H1 (cell line): Measurements from ENCODE around the gene PDXDC1. TPM values are rescaled to one million over a fixed set of nuclear protein-coding genes. Genes with fewer than 3 reads are reported as not detected.
"Not testable (repeated sequence)": the region's sequence is repeated elsewhere in the genome, so short reads cannot be mapped to it uniquely, and the experiment has no call there.

Experiments used
- CTCF ChIA-PET: fragments of 300-600 bp; sonication (Branson Sonifier 250); formaldehyde crosslinking; loops from one replicate; lab custom pipeline; 2021; ENCODE audit not compliant: partially characterized antibody; lab: Charles Lee
- POLR2A ChIA-PET: fragments of 300-600 bp; sonication (Branson Sonifier 250); formaldehyde crosslinking; loops from one replicate; lab custom pipeline; 2021; ENCODE audit warnings: inconsistent platforms; ENCODE audit not compliant: partially characterized antibody; lab: Charles Lee
- DNase-seq, 2 experiments: peaks; one replicate each; pipeline versions ENCODE4 v3.0.0 to v3.0.0-alpha.2; 2010 to 2022; ENCODE audit warnings: low spot score in 2 of 2, low read depth in 1 of 2, mixed read lengths in 1 of 2
- FAIRE-seq: peaks from 2 replicates; lab custom pipeline; 2011; peaks lifted over from hg19 to GRCh38; lab: Jason Lieb, UNC
- H2AFZ ChIP-seq: 2 replicates; pipeline ENCODE4 v1.8.1; 2012; ENCODE audit warnings: low read length, inconsistent platforms
- H2AK5ac ChIP-seq: 2 replicates; pipeline ENCODE4 v1.6.1; 2013; ENCODE audit warnings: low read depth, low read length
- H2BK120ac ChIP-seq: replicated peaks from 2 replicates; pipeline ENCODE3; 2013; ENCODE audit warnings: low read depth, low read length, inconsistent platforms
- H2BK12ac ChIP-seq: 2 replicates; pipeline ENCODE4 v1.6.1; 2013; ENCODE audit warnings: low read depth, low read length
- H2BK15ac ChIP-seq: 2 replicates; pipeline ENCODE4 v1.6.1; 2013; ENCODE audit warnings: low read length
- H2BK20ac ChIP-seq: 2 replicates; pipeline ENCODE4 v1.6.1; 2013; ENCODE audit warnings: low read length
- H2BK5ac ChIP-seq: 2 replicates; pipeline ENCODE4 v1.6.1; 2013; ENCODE audit warnings: low read depth, low read length
- H3K14ac ChIP-seq: 2 replicates; pipeline ENCODE4 v1.6.1; 2013; ENCODE audit warnings: inconsistent platforms; ENCODE audit not compliant: insufficient read length
- H3K18ac ChIP-seq: 2 replicates; pipeline ENCODE4 v1.6.1; 2013; ENCODE audit warnings: low read length; ENCODE audit errors: extremely low read depth
- H3K23ac ChIP-seq: 2 replicates; pipeline ENCODE4 v1.6.1; 2013; ENCODE audit warnings: inconsistent platforms; ENCODE audit not compliant: insufficient read length
- H3K23me2 ChIP-seq: 2 replicates; pipeline ENCODE4 v1.6.1; 2013; ENCODE audit warnings: low read depth, low read length
- H3K27ac ChIP-seq: 2 replicates; pipeline ENCODE4 v1.6.1; 2011; ENCODE audit warnings: low read depth, low read length, inconsistent platforms
- H3K27me3 ChIP-seq, 4 experiments: replicated peaks in 1 of 4; 1 replicate in 1 of 4; 2 replicates in 3 of 4; pipeline versions ENCODE4 v1.6.1 to v1.8.1; 2011 to 2013; ENCODE audit warnings: low read length in 3 of 4, mild to moderate bottlenecking in 3 of 4, inconsistent platforms in 2 of 4, mixed read lengths in 2 of 4, moderate library complexity in 1 of 4; ENCODE audit not compliant: control insufficient read depth in 3 of 4, insufficient read depth in 3 of 4; ENCODE audit errors: extremely low read depth in 1 of 4
- H3K36me3 ChIP-seq, 4 experiments: 2 replicates each; pipeline versions ENCODE4 v1.6.1 to v1.8.1; 2011 to 2013; ENCODE audit warnings: mild to moderate bottlenecking in 4 of 4, low read length in 3 of 4, moderate library complexity in 2 of 4, control low read depth in 1 of 4, inconsistent platforms in 1 of 4; ENCODE audit not compliant: insufficient read depth in 4 of 4, control insufficient read depth in 2 of 4
- H3K4ac ChIP-seq: replicated peaks from 2 replicates; pipeline ENCODE3; 2013; ENCODE audit warnings: low read length, low read depth, mixed read lengths, inconsistent platforms; ENCODE audit not compliant: insufficient read length
- H3K4me1 ChIP-seq, 4 experiments: replicated peaks in 1 of 4; 1 replicate in 1 of 4; 2 replicates in 3 of 4; pipeline versions ENCODE4 v1.6.1 to v1.8.1; 2011 to 2013; ENCODE audit warnings: low read length in 3 of 4, inconsistent platforms in 2 of 4, mixed read lengths in 1 of 4; ENCODE audit not compliant: insufficient read depth in 4 of 4, control insufficient read depth in 3 of 4
- H3K4me2 ChIP-seq, 2 experiments: 2 replicates each; pipeline versions ENCODE4 v1.6.1 to v1.8.1; 2011 to 2013; ENCODE audit warnings: low read depth in 2 of 2, low read length in 2 of 2, control low read depth in 1 of 2, inconsistent platforms in 1 of 2, mild to moderate bottlenecking in 1 of 2; ENCODE audit not compliant: insufficient read depth in 1 of 2
- H3K4me3 ChIP-seq, 4 experiments: fragments of 200-600, 300-600 bp in 1 of 4; sonication (generic), shearing (Covaris generic), sonication (Bioruptor Twin) in 1 of 4; 2 replicates each; pipeline versions ENCODE4 v1.5.1 to v1.8.1; 2011 to 2016; ENCODE audit warnings: low read length in 4 of 4, low read depth in 3 of 4, control low read depth in 2 of 4, inconsistent platforms in 2 of 4, mild to moderate bottlenecking in 2 of 4, mixed read lengths in 1 of 4, moderate library complexity in 1 of 4; ENCODE audit not compliant: insufficient read depth in 2 of 4; ENCODE audit errors: extremely low read depth in 1 of 4
- H3K56ac ChIP-seq: replicated peaks from 2 replicates; pipeline ENCODE3; 2013; ENCODE audit warnings: low read depth, mild to moderate bottlenecking, mixed read lengths, low read length, inconsistent platforms; ENCODE audit not compliant: insufficient read length
- H3K79me1 ChIP-seq: 2 replicates; pipeline ENCODE4 v1.6.1; 2013; ENCODE audit warnings: low read depth, low read length, control low read depth
- H3K79me2 ChIP-seq, 2 experiments: 2 replicates each; pipeline versions ENCODE4 v1.6.1 to v1.8.1; 2012 to 2013; ENCODE audit warnings: low read length in 2 of 2, mild to moderate bottlenecking in 2 of 2, inconsistent platforms in 1 of 2; ENCODE audit not compliant: insufficient read depth in 2 of 2, control insufficient read depth in 1 of 2
- H3K9ac ChIP-seq, 4 experiments: replicated peaks in 1 of 4; 1 replicate in 1 of 4; 2 replicates in 3 of 4; pipeline versions ENCODE4 v1.6.1 to v1.8.1; 2011 to 2013; ENCODE audit warnings: low read depth in 3 of 4, low read length in 3 of 4, control low read depth in 2 of 4, mild to moderate bottlenecking in 2 of 4, moderate library complexity in 2 of 4, inconsistent platforms in 1 of 4; ENCODE audit errors: extremely low read depth in 1 of 4
- H3K9me3 ChIP-seq, 2 experiments: 2 replicates each; pipeline versions ENCODE4 v1.6.1 to v1.8.1; 2012 to 2013; ENCODE audit warnings: mild to moderate bottlenecking in 2 of 2, moderate library complexity in 2 of 2, control low read depth in 1 of 2, inconsistent platforms in 1 of 2, low read depth in 1 of 2, low read length in 1 of 2, mixed read lengths in 1 of 2; ENCODE audit not compliant: insufficient read depth in 2 of 2
- H4K20me1 ChIP-seq, 2 experiments: replicated peaks in 1 of 2; 2 replicates each; pipeline versions ENCODE3 to v1.8.1; 2011 to 2013; ENCODE audit warnings: inconsistent platforms in 2 of 2, low read length in 2 of 2, mild to moderate bottlenecking in 1 of 2; ENCODE audit not compliant: insufficient read depth in 2 of 2, control insufficient read depth in 1 of 2
- H4K5ac ChIP-seq: 2 replicates; pipeline ENCODE4 v1.6.1; 2013; ENCODE audit warnings: low read length, low read depth, mixed read lengths, inconsistent platforms; ENCODE audit not compliant: insufficient read length
- H4K8ac ChIP-seq: 2 replicates; pipeline ENCODE4 v1.8.0; 2013; ENCODE audit warnings: mild to moderate bottlenecking, moderate library complexity, low read length, inconsistent platforms; ENCODE audit not compliant: insufficient read depth; ENCODE audit errors: extremely low read depth
- H4K91ac ChIP-seq: replicated peaks from 2 replicates; pipeline ENCODE3; 2013; ENCODE audit warnings: low read length, mixed read lengths, inconsistent platforms; ENCODE audit not compliant: insufficient read length
- WGBS, 2 experiments: shearing (Covaris generic) in 1 of 2; methylation state at CpG; one replicate each; pipeline versions ENCODE4 v1.1.6 to v1.1.7; 2013 to 2015; ENCODE audit warnings: low lambda C conversion rate in 2 of 2, mixed read lengths in 2 of 2, inconsistent platforms in 1 of 2, low coverage in 1 of 2, missing lambda C conversion rate in 1 of 2; ENCODE audit not compliant: insufficient replicate concordance in 2 of 2, insufficient coverage in 1 of 2, insufficient read length in 1 of 2; ENCODE audit errors: extremely low coverage in 1 of 2, missing lambda C conversion rate in 1 of 2; 5-methylcytosine and 5-hydroxymethylcytosine counted together
- polyA plus RNA-seq, 7 experiments: library from polyadenylated mRNA; depleted of rRNA in 3 of 7; stranded (reverse) in 5 of 7; unstranded in 2 of 7; fragments of >200 nt in 5 of 7; fragments of 200-250 nt in 2 of 7; gene quantifications; 1 replicate in 5 of 7; 2 replicates in 1 of 7; 4 replicates in 1 of 7; pipeline versions ENCODE4 v1.2.1 to v1.2.3, GENCODE V29; 2011 to 2013; ENCODE audit warnings: missing spikeins in 2 of 7, mixed read lengths in 2 of 7
- total RNA-seq: library from RNA; stranded (reverse); fragmentation: NEBNext Ultra II Directional; extraction: Animal tissue kit (Norgen Biotek cat#: 25700); gene quantifications from 2 replicates; pipeline ENCODE4 v1.2.1, GENCODE V29; 2021

Gene PDXDC1
- total and polyA plus RNA-seq, 2 of the 8 experiments (the other 6 are each of a cell fraction or from before 2014, with no cell fraction given): 56.6 to 118 TPM

DNA sequence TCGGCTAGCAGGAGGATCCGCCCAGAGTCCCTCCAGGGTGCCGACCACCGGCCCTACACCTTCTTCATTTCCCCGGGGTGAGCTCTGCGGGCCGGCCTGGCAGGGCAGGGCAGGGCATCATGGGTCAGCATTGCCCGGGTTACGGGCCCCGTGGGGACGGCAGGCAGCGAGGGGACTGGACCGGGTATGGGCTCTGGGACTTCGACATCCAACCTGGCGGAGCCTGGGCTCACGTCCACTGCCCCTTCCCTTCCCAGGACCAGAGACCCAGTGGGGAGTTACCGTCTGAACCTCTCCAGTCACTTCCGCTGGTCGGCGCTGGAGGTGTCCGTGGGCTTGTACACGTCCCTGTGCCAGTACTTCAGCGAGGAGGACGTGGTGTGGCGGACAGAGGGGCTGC is 44.6 kb upstream of the PDXDC1 start:
- H3K23me2 ChIP-seq, H4K8ac ChIP-seq, H3K79me2 ChIP-seq, H2BK12ac ChIP-seq, H4K20me1 ChIP-seq, H2BK15ac ChIP-seq, H3K4me3 ChIP-seq, H3K27ac ChIP-seq, H3K4me2 ChIP-seq, H2BK120ac ChIP-seq, H4K91ac ChIP-seq, H3K18ac ChIP-seq, H3K9ac ChIP-seq, H3K4ac ChIP-seq, H3K27me3 ChIP-seq, FAIRE-seq, CTCF ChIA-PET, H2AFZ ChIP-seq, H4K5ac ChIP-seq, H3K56ac ChIP-seq, POLR2A ChIA-PET, H3K23ac ChIP-seq, H3K14ac ChIP-seq, DNase-seq, H2BK5ac ChIP-seq, H3K4me1 ChIP-seq, H2AK5ac ChIP-seq, H3K79me1 ChIP-seq, H2BK20ac ChIP-seq, H3K9me3 ChIP-seq, H3K36me3 ChIP-seq: not testable (repeated sequence)
- no CpG with 5 or more reads among the region's 25 CpGs for WGBS, 2 experiments

DNA sequence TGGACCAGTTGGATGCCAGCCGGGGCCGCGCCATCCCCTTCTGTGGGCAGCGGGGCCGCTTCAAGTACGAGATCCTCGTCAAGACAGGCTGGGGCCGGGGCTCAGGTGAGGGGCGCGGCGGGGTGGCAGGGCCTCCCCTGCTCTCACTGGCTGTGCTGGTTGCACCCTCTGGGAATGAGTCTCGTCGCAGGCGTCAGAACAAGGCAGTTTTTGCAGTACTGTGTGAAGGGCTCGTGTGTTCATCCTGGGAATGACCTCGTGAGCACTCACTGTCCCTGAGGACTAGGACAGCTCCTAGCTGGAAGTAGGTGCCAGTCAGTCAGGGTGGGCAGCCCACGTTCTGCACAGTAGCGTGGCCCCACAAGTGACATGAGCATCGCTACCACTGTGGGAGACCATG is 43.9 kb upstream of the PDXDC1 start:
- H3K4me3 ChIP-seq, H4K20me1 ChIP-seq, H3K23me2 ChIP-seq, H2AFZ ChIP-seq, H3K23ac ChIP-seq, FAIRE-seq, H3K14ac ChIP-seq, H3K9ac ChIP-seq, H3K79me1 ChIP-seq, H3K4me2 ChIP-seq, H2BK15ac ChIP-seq, H3K27me3 ChIP-seq, H3K36me3 ChIP-seq, H3K79me2 ChIP-seq, H2BK12ac ChIP-seq, H3K4ac ChIP-seq, H3K56ac ChIP-seq, DNase-seq, CTCF ChIA-PET, H2BK20ac ChIP-seq, H3K9me3 ChIP-seq, H3K27ac ChIP-seq, H3K18ac ChIP-seq, H4K91ac ChIP-seq, H2BK120ac ChIP-seq, H4K8ac ChIP-seq, H2AK5ac ChIP-seq, H3K4me1 ChIP-seq, H4K5ac ChIP-seq, H2BK5ac ChIP-seq, POLR2A ChIA-PET: not testable (repeated sequence)
- no CpG with 5 or more reads among the region's 19 CpGs for WGBS, 2 experiments
